Activated naive CD4-positive, alpha-beta T cell treated with Interleukin-2 at 50 U/mL for 16 hours (primary cell): ENCODE data around the gene MDP1.
"Not testable (repeated sequence)": the region's sequence is repeated elsewhere in the genome, so short reads cannot be mapped to it uniquely, and the experiment has no call there.

Source experiments
- DNase-seq: peaks from one replicate; pipeline ENCODE4 v3.0.0-alpha.2; 2020

Gene MDP1

DNA sequence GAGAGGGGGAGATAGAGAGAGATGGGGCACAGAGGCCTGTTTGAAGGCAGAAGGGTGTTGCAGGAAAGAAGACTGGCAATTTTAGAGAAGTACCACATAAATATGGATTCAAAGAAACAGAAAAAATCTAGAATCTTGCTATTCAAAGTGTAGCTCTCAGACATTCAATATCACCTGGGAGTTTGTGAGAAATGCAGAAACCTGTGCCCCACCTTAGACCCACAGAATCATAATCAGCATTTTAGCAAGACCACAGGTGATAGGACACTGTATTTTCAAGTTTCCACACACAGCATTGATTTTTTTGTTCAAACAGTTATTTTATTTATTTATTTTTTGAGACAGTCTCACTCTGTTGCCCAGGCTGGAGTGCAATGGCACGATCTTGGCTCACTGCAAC, 13.0 kb upstream of the MDP1 start:
- DNase-seq = no peak

DNA sequence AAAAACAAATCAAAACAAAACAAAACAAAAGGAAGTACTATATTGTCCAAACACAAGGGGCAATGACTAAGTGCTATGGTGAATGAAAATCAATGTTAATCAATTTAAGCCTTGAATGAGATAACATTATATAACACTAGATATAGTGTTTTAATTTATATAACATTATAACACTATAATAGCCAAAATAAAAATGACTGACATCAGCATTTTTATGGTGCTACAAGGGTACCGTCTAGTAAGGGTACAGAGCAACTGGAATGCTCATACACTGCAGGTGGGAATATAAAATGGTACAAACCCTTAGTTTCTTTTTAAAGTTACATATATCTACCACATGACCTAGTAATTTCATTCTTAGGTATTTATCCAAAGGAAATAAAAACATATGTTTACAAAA, 10.6 kb upstream of the MDP1 start:
- DNase-seq = no peak

- no peak for DNase-seq
Measured at GRCh38 chr14:24224618-24225071, 8.8 kb upstream of the MDP1 start.

- not testable (repeated sequence) for DNase-seq
Measured at GRCh38 chr14:24222987-24223386, 7.1 kb upstream of the MDP1 start.

GRCh38 chr14:24219521-24219920, 3.7 kb upstream of the MDP1 start:
- DNase-seq = no peak

- DNase-seq = no peak
Measured at GRCh38 chr14:24219080-24219479, 3.2 kb upstream of the MDP1 start.

DNA sequence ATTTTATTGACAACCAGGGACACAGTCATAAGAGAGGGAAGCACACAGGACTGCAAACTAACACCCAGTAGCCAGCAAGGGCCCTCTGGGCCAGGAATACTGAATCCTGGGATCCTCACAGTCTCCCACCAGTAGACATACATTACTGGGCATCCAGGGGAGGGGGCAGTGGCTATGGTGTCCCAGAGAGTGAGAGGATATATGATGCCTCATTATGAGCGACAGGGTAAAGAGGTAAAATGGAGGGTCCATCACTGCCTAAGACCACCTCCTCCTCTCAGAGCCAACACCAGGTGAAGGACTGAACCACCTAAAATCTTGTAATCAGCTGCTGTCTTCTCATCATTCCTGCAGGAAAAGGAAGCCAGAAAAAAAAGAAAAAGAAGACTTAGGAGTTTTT, 1.0 kb upstream of the MDP1 start:
- not testable (repeated sequence) for DNase-seq

DNA sequence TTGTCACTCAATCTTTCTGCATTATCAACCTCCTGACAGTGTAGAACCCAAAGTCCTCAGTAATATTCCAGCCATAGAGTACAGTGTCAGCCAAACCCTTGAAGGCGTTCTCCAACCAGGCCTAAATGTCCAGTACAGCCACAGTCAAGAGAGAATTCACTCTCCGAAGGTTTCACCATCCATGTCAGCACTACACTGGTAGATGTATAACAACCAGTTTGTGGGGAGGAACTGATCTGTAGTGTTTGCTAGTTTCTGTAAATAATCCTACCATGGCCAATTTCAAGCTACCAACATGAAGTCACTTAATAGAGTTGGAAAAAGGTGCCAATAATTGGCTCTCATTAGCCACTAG, 456 bp upstream of the MDP1 start:
- DNase-seq = no peak

- no peak for DNase-seq
Measured at GRCh38 chr14:24213866-24214662, 1.8 kb downstream of the MDP1 start.

- DNase-seq = peak; percentile 97
Measured at GRCh38 chr14:24212924-24213865, 2.7 kb downstream of the MDP1 start, which contains the start of gene CHMP4A. CHMP4A (minus strand) TSS chr14:24213488; CDS start chr14:24213439, 49 bp downstream.

- no peak for DNase-seq
Measured at GRCh38 chr14:24211311-24211710, 4.6 kb downstream of the MDP1 start.

- DNase-seq = no peak
Measured at GRCh38 chr14:24207625-24208024, 8.2 kb downstream of the MDP1 start.

- DNase-seq = no peak
Measured at GRCh38 chr14:24207104-24207551, 8.7 kb downstream of the MDP1 start.

- DNase-seq = no peak
Measured at GRCh38 chr14:24206260-24207103, 9.4 kb downstream of the MDP1 start.

DNA sequence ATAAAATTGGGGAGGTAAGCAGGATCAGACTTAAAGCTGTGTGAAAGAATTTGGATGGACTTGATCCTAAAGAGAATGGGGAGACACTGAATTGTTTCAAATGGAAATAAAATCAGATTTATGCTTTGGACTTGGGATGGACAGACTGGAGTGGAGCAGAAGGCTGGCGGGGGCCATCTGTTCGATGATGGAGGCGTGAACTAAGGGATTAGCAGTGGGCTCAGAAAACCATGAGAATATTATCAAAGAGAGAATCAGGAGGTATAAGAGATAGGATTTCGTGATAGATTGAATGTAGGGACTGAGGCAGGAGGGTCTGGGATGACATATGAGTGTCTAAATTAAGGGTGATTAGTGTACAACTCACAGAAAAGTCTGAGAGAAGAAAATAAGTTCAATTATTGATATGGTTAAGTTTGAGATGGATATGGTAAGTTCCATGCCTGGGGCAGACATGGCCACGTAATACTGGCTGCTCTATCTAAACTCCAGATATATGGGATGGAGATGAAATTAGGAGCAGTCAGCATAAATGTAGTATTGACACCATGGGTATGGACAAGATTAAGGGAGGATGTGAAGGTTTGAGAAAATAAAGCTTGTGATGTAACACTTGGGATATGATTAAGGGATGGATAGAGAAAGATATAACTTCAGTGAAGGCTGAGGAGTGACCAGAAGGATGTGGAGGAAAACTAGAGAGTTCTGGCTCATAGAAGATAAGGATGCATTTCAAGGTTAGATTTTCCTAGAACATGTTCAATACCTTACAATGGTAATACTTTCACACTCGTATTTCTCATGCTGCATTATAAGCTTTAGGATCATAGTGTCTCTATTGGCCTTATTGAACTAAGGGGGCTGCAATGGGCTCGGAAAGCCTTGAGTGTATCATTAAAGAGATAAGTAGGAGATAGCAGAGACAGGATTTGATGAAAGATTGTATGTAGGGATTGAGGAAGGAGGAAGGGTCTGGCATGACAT, 11.4 kb downstream of the MDP1 start:
- no peak for DNase-seq

- not testable (repeated sequence) for DNase-seq
Measured at GRCh38 chr14:24203249-24203886, 12.5 kb downstream of the MDP1 start.

DNA sequence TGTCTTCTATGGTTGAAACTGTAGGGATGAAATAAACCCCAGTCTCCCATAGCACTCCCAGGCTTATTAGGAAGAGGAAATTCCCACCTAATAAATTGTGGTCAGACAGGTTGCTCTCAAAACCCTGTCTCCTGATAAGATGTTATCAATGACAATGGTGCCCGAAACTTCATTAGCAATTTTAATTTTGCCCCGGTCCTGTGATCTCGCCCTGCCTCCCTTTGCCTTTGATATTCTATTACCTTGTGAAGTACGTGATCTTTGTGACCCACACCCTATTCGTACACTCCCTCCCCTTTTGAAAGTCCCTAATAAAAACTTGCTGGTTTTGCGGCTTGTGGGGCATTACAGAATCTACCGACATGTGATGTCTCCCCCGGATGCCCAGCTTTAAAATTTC, 13.3 kb downstream of the MDP1 start:
- DNase-seq = not testable (repeated sequence)

DNA sequence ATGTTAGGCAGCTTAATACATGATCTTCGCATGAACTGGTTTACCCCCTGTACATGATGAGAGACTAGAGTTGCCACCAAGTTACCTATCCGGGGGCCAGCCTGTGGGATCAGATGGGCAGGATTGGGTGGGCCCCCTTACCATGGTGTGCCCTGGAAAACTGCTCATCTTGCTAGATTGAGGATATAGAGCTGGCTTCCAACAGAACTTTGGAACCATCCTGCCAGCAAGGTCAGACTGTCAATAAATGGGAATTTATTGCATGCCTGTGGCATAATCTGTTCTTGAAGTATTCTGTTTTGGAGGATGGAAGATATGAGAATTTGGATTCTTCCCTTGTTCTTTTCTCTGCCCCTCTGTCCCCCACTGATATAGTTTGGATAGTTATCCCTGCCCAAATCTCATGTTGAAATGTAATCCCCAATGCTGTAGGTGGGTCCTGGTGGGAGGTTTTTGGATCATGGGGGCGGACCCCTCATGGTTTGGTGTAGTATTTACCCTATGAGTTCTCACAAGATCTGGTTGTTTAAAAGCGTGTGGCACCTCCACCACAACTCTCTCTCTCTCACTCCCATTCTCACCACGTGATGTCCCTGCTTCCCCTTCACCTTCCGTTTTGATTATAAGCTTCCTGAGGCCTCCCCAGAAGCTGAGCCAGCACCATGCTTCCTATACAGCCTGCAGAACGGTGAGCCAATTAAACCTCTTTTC, 16.9 kb downstream of the MDP1 start:
- no peak for DNase-seq

- DNase-seq = no peak
Measured at GRCh38 chr14:24197056-24197450, 18.8 kb downstream of the MDP1 start.
